Ascending aorta (tissue), 2 donors: ENCODE measurements around the gene IL1B. TPM values are rescaled to one million over a fixed set of nuclear protein-coding genes. Genes with fewer than 3 reads are reported as not detected.
"Not testable (repeated sequence)": the region's sequence is repeated elsewhere in the genome, so short reads cannot be mapped to it uniquely, and the experiment has no call there.

ENCODE experiments used
- DNase-seq, 2 donors: peaks; one replicate each; pipeline ENCODE4 v3.0.0-alpha.2; 2019; ENCODE audit warnings: low spot score in 2 of 2
- H3K27ac ChIP-seq, 2 donors: fragments of 200-600 bp; sonication (generic); one replicate each; pipeline ENCODE4 v1.5.1; 2016 to 2017; ENCODE audit warnings: mild to moderate bottlenecking in 1 of 2
- H3K27me3 ChIP-seq: fragments of 200-600 bp; sonication (generic); one replicate; pipeline ENCODE4 v1.5.1; 2017
- H3K36me3 ChIP-seq, 2 donors: fragments of 200-600 bp; sonication (generic); one replicate each; pipeline ENCODE4 v1.5.1; 2016
- H3K4me1 ChIP-seq, 2 donors: fragments of 200-600 bp; sonication (generic); one replicate each; pipeline ENCODE4 v1.5.1; 2016 to 2017; ENCODE audit warnings: mild to moderate bottlenecking in 1 of 2
- H3K4me3 ChIP-seq, 2 donors: fragments of 200-600 bp; sonication (generic); one replicate each; pipeline ENCODE4 v1.5.1; 2016 to 2017; ENCODE audit warnings: mild to moderate bottlenecking in 1 of 2
- H3K9me3 ChIP-seq, 2 donors: fragments of 200-600 bp; sonication (generic); one replicate each; pipeline ENCODE4 v1.5.1; 2016
- intact Hi-C: fragments of 100-400 bp; cut with DNase I; formaldehyde crosslinking; loops from one replicate; pipeline ENCODE4 v1.15.1; 2023
- total RNA-seq: library from RNA; depleted of rRNA; stranded (reverse); fragments of >200 nt; gene quantifications from one replicate; pipeline ENCODE4 v1.1.0, GENCODE V29; 2016
- TF ChIP-seq, protein P1 (sequence below), 3 experiments: fragments of 200-600 bp in 2 of 3; fragments of 450-650 bp in 1 of 3; sonication (generic) in 2 of 3; IDR thresholded peaks; one replicate each; pipeline ENCODE4 v1.5.1; 2016 to 2019; ENCODE audit warnings: antibody characterized with exemption in 3 of 3, mild to moderate bottlenecking in 1 of 3, moderate library complexity in 1 of 3

IL1B gene
- total RNA-seq, 1 donor from 2014 or later: not detected

DNA sequence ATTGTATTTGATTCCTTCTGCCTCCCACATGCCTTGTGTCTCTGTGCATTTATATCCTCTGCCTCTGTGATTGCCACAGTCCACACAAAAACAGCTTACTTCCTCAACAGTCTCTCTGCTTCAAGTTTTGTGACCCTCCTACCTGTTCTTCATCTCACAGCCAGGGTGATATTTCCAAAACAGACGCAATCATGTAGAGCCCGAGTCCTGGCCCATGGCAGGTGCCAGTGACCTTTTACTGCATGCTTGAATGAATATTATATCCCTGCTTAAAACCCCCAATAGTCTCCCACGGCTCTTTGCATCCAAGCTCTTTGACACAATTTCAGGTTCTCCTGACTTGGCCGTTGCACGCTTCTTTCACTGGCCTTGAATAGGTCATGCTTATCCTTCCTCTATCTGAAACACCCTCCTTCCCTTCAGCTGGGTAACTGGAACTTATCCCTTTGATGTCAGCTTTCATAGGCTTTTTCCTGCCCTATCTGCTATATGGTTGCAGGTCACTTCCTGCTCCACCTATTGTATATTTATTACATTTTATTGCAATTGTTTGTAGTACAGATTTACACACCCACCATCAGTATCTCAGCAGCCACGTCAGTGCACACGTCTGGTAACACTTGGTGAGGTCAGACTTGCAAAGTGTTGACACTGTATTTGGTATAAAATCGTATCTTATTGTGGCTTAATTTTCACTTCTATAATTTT, 29.7 kb upstream of the IL1B start:
- Histone ChIP-seq H3K9me3 (no peaks in the 10 kb centered on the region), H3K27me3 (no peaks in the 10 kb centered on the region), H3K36me3 (no peaks in the 10 kb centered on the region), H3K4me1 (no peaks in the 10 kb centered on the region), H3K27ac (no peak overlapping the region), H3K4me3 (no peak overlapping the region)
- TF ChIP-seq, protein P1, sequence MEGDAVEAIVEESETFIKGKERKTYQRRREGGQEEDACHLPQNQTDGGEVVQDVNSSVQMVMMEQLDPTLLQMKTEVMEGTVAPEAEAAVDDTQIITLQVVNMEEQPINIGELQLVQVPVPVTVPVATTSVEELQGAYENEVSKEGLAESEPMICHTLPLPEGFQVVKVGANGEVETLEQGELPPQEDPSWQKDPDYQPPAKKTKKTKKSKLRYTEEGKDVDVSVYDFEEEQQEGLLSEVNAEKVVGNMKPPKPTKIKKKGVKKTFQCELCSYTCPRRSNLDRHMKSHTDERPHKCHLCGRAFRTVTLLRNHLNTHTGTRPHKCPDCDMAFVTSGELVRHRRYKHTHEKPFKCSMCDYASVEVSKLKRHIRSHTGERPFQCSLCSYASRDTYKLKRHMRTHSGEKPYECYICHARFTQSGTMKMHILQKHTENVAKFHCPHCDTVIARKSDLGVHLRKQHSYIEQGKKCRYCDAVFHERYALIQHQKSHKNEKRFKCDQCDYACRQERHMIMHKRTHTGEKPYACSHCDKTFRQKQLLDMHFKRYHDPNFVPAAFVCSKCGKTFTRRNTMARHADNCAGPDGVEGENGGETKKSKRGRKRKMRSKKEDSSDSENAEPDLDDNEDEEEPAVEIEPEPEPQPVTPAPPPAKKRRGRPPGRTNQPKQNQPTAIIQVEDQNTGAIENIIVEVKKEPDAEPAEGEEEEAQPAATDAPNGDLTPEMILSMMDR (IDR thresholded peaks at IDR 0.05): no peak
- DNase-seq: no peak
- intact Hi-C loops: no loop called here

DNA sequence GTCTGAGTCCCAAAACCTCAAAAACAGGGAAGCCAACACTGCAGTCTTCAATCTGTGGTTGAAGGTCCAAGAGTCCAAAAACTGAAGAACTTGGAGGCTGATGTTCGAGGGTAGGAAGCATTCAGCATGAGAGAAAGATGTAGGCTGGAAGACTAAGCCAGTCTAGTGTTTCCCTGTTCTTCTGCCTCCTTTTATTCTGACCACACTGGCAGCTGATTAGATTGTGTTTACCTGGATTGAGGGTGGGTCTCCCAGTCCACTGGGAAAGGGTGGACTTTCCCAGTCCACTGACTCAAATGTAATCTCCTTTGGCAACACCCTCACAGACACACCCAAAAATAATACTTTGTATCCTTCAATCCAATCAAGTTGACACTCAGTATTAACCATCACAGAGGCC, 27.5 kb upstream of the IL1B start:
- H3K4me1 ChIP-seq: no peaks in the 10 kb centered on the region
- no peak overlapping the region for H3K4me3 ChIP-seq
- H3K27ac ChIP-seq: no peak overlapping the region
- intact Hi-C loops: no loop called here
- H3K9me3 ChIP-seq: no peaks in the 10 kb centered on the region
- no peaks in the 10 kb centered on the region for H3K27me3 ChIP-seq
- TF ChIP-seq, protein P1 (IDR thresholded peaks at IDR 0.05): no peak
- no peaks in the 10 kb centered on the region for H3K36me3 ChIP-seq
- DNase-seq: no peak

- H3K4me3 ChIP-seq, H3K36me3 ChIP-seq, DNase-seq, H3K27me3 ChIP-seq, H3K4me1 ChIP-seq, H3K9me3 ChIP-seq, intact Hi-C loops, H3K27ac ChIP-seq: not testable (repeated sequence)
These were observed 23.0 kb upstream of the IL1B start for GRCh38 chr2:112859406-112860183.

DNA sequence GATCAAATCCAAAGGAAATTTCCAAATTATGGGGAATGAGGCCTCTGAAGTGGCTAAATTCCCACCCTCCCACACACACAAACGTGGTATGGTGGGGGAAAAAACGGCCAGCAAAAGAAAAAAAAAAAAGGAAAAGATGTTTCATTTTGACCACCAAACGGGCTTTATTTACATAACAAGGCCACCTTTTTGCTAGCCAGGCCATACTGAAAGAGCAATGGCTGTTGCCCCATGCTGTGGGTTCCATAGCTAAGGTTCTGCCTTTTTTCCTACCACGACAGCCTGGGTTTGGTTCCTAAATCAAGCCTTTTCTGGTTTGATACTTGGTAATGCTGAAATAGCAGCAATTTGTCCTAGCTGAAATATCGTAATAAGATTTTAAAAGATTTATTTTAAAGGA, 14.0 kb upstream of the IL1B start:
- Histone ChIP-seq H3K27me3 (no peaks in the 10 kb centered on the region), H3K27ac (no peak overlapping the region), H3K36me3 (no peaks in the 10 kb centered on the region), H3K9me3 (no peaks in the 10 kb centered on the region), H3K4me1 (no peaks in the 10 kb centered on the region), H3K4me3 (no peak overlapping the region)
- TF ChIP-seq, protein P1 (IDR thresholded peaks at IDR 0.05): no peak
- no peak for DNase-seq
- intact Hi-C loops: no loop called here

DNA sequence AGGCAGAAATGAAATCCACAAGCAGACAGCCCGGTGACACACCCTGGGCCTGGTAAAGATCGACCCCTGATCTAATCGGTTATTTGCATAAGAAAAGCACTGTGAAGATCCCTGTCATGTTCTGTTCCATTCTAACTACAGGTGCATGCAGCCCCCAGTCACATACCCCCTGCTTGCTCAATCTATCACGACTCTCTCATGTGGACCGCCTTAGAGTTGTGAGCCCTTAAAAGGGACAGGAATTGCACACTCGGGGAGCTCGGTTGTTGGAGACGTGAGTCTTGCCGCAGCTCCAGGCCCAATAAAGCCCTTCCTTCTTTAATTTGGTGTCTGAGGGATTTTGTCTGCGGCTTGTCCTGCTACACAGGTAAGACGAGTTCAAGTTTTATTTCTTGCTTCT, 13.4 kb upstream of the IL1B start:
- Histone ChIP-seq H3K4me1 (no peaks in the 10 kb centered on the region), H3K9me3 (no peaks in the 10 kb centered on the region), H3K36me3 (no peaks in the 10 kb centered on the region), H3K27ac (no peak overlapping the region), H3K27me3 (no peaks in the 10 kb centered on the region), H3K4me3 (no peak overlapping the region)
- intact Hi-C loops: no loop called here
- TF ChIP-seq, protein P1 (IDR thresholded peaks at IDR 0.05): no peak
- no peak for DNase-seq

- no peak for DNase-seq
- no peak overlapping the region for H3K27ac ChIP-seq
- no peaks in the 10 kb centered on the region for H3K4me1 ChIP-seq
These were observed 12.3 kb upstream of the IL1B start for GRCh38 chr2:112848833-112849232.

More at GRCh38 chr2:112848833-112849232, 12.3 kb upstream of the IL1B start:
- Histone ChIP-seq H3K4me3 (no peak overlapping the region), H3K27me3 (no peaks in the 10 kb centered on the region), H3K9me3 (no peaks in the 10 kb centered on the region), H3K36me3 (no peaks in the 10 kb centered on the region)
- TF ChIP-seq, protein P1 (IDR thresholded peaks at IDR 0.05): no peak
- intact Hi-C loops: no loop called here
